Renal pelvis (tissue), 4 donors: ENCODE measurements around the gene PARD3B. TPM values are rescaled to one million over a fixed set of nuclear protein-coding genes. Genes with fewer than 3 reads are reported as not detected.
A peak's percentile ranks its signal among the peaks of the same experiment; 100 is the strongest.

ENCODE experiments used
- DNase-seq: peaks from one replicate; pipeline ENCODE4 v3.0.0-alpha.2; 2013
- polyA plus RNA-seq, 3 donors: library from polyadenylated mRNA; unstranded; fragments of 120-200 nt; gene quantifications; one replicate each; pipeline ENCODE4 v1.2.1, GENCODE V29; 2013; ENCODE audit not compliant: insufficient read length in 3 of 3

PARD3B gene
- polyA plus RNA-seq, 3 donors: 33.2 to 37.3 (median 34.3) TPM

DNA sequence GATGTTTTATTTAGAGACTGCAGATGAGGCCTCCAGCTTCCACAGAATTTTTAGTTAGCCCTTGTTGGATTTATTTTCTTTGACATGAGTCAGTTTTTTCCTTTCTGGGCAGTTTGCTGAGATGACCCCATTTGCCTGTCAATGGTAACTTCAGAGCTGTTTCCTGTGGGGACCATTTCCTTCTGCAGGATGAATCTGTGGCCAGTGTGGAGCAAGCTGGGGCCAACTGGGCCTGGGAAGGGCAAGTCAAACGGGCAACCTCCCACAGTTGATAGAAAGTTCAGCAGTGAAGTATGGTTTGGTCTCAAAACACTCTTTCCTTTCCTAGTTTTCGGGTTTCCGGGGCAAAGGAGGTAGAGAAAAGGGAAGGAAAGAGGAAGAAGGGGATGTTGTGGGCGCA lies 845.6 kb downstream of the PARD3B start:
- DNase-seq: no peak

DNA sequence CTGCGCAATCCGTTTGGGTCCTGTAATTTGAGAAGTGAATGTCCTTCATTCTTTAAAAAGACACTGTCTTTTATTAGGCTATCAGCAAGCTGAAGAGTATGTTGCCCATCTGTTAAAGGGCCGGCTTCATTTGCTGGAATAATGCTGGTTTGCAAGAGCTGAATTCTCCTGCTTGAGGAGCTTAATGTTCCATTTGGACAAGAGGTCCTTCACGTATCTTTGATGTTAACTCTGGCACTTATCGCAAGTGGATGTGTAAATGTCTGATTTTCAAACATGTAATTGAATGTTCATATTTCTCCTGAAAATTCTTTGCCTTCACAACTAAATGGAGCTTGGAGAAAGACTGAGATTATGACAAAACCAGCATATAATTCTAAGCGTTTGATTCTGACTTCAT lies 856.2 kb downstream of the PARD3B start:
- DNase-seq: no peak

GRCh38 chr2:205402011-205402410 lies 856.7 kb downstream of the PARD3B start:
- DNase-seq: no peak

GRCh38 chr2:205403244-205403825 lies 858.1 kb downstream of the PARD3B start:
- no peak for DNase-seq

GRCh38 chr2:205405194-205405593 lies 859.9 kb downstream of the PARD3B start:
- no peak for DNase-seq

GRCh38 chr2:205405752-205406151 lies 860.5 kb downstream of the PARD3B start:
- no peak for DNase-seq

GRCh38 chr2:205407984-205408383 lies 862.7 kb downstream of the PARD3B start:
- DNase-seq: peak; percentile 37

- DNase-seq: no peak
Measured at GRCh38 chr2:205408696-205409095, 863.4 kb downstream of the PARD3B start.

DNA sequence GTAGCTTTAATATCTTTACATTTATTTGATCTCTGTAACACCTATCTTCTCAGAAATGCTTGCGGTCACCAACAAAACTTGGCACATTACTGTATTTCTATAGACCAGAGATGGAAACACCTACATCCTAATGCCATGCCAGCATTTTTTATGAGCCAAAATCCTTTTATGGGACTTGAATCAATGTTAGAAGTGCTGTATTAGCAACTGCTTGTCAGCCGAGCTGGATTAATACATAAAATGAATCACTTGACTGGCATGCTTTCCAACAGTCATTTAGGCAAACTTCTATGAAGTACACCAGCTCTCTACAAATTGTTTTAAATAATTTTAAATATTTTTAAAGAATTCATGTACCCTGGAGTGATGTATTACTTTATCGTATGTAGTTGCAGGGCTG lies 864.1 kb downstream of the PARD3B start:
- no peak for DNase-seq

DNA sequence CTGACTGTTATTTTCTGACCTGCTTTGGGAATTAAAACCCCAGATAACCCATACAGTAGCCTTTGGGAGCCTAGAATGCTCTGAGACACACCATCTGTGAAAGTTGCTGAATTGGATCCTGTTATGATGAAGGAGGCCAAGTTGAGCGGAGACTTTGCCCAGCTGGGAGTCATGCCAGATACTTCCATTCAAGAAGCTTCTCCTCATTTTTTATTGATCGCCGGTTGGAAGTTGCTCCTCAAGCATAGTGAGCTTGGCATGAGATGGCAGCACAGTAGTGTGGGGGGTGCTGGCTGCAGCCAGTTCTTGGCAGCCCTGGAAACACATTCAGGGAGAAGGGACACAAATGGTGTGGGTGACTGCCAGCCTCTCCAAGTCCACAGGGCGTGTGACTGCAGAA lies 866.3 kb downstream of the PARD3B start:
- no peak for DNase-seq

GRCh38 chr2:205424326-205424725 lies 879.1 kb downstream of the PARD3B start:
- DNase-seq: peak; percentile 1

DNA sequence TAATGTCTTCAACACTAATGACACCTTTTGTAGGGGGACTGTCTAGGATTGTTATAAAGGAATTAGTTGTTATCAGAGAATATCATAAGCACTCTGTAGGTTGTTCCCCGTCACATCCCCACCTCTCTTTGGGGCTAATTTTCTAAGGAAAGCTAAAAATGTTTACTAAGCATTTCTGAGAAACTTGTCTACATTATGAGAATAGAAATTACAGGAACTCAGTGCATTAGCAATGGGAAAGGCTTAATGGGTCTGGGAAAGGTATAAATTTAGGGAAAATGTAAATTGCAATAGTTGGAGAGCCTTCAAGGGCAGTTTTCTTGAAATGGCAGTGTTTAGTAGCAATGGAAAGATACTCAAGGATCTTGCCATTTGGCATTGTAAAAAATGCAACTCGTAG lies 879.8 kb downstream of the PARD3B start:
- DNase-seq: no peak

DNA sequence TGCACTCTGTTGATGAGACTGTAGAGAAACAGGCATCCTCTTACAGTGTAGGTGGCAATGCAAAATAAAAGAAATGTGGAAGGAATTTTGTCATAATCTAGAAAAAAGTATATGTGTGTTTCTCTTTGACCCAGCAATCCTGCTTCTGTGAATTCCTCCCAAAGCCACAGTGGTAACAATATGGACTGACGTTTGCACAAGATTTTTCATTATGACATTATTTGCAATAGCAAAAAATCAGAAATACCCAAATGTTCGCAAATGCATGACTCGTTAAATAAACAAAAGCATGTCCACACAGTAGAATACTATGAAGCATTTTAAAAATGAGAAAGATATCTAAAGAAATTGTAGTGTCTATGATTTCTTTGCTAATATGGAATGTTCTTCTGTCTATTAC lies 881.8 kb downstream of the PARD3B start:
- no peak for DNase-seq

DNA sequence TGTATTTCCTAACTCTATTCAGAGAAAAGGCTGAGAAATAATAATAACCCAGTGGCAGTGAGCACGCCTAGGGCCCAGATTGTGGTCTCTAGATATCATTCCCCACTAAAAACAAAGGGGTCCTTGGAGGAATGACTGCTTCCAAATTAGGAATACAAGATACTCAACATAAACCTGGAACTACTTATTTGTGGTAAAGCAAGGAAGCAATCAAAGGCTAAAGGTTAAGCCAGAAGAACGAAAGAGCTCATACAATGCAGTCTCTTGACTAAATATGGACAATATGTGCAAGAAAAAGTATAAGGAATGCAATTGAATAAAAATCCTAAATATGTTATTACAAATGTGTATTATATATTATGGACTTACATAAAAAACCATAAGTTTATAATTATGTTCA lies 883.5 kb downstream of the PARD3B start:
- no peak for DNase-seq

DNA sequence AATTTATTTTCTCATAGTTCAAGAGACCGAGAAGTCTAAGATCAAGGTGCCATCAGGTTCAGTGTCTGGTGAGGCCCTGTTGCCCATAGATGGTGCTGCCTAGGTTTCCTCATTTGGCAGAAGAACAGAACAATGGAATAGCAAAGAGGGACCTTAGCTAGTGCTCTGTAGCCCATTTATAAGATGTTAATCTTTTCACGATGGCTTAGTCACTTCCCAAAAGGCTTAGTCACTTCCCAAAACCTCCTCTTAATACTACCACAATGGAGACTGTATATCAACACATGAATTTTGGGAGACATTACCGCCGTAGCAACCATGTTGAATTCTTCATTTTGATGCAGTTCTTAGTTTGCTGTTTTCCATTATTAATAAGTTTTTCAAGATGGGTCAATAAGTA lies 890.7 kb downstream of the PARD3B start:
- no peak for DNase-seq

DNA sequence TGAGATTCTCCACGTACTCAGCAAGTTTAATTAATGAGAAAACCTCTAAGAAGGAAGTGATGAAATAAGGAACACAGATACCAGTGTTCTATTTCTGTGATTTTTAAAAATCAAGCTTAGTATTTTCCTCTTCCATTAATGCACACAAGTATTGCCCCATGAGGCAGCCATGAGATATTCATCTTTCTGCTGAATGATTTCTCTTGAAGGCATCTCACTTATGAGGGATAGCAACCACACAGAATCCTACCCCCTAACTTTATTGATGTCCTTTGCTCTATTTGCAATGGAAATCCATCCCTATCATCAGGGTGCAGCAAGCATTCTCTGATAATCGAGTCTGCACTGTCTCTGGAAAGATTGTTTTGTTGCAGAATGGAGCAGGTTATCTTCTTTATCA lies 893.0 kb downstream of the PARD3B start:
- no peak for DNase-seq

DNA sequence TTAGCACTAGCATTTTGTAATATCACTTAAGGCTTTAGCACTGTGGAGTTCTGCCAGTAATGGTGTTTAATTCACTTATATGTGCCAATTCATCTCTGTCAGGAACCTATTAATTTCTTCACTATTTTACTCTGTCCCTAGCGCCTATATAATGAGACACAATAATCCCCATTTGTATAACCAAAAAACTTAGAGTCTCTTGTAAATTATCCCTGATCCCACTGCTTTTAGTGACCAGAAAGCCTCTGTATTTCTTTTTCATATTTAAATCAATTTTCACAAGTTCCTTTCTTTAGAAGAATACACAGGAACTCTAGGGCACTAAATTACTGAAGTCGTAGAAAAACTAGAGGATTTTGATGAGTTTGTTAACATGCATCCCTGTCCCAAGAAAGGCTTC lies 894.3 kb downstream of the PARD3B start:
- DNase-seq: no peak

DNA sequence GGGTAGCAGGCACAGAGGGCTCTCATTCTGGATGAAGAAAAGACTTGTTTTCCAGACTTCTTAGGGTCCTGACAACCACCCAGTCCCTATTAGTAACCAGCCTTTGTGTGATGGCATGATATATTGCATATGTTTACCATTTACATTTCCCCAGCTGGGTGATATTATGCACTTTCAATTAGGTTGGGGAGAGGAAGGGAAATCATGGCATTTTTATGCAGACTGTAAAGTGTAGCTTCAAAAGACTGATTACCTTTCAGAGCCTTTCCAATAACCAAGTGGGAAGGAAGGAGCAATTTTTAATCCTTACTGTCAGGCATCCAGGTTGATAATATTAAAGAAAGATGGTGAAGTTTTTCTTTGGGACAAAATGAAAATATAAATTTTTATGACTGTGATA lies 896.2 kb downstream of the PARD3B start:
- DNase-seq: no peak

DNA sequence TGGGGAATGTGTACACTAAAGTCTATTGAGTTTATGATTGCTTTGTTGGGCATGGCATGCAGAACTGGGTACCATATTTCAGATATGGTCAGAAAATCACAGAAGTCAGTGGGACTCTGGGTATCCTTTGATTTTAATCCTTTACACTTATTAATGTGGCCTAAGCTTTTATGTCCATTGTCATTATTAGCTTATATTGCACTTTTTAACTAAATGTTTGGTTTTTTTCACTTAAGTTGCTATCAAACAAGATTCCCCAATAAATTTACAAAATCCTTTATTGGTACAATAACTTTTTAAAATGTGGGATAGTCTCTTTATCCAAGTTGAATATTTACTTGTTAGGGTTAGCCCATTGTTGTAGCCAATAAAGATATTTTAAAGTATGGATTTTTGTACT lies 902.9 kb downstream of the PARD3B start:
- no peak for DNase-seq

- DNase-seq: no peak
Measured at GRCh38 chr2:205451901-205452512, 906.7 kb downstream of the PARD3B start.

DNA sequence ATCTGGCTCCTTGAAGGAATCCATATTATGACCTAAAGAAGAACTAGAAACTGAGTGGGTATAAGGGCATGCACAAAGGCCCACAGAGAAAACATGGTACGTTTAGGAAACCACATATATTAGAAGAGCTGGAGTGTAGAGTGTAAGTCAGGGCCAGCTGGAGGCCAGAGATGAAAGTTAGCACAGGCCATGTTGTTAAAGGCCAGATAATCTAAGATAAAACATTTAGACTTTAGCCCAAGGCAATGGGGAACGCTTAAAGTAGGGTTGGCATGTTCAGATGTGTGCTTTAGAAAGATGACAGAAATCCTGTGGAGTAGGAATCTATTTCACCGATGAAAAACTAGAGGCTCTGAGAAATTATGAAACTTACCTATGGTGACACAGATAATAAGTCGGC lies 907.9 kb downstream of the PARD3B start:
- DNase-seq: no peak

GRCh38 chr2:205456682-205457081 lies 911.4 kb downstream of the PARD3B start:
- DNase-seq: no peak

GRCh38 chr2:205460217-205460616 lies 914.9 kb downstream of the PARD3B start:
- DNase-seq: no peak

GRCh38 chr2:205461169-205461568 lies 915.9 kb downstream of the PARD3B start:
- no peak for DNase-seq
